ENCODE results near the gene ZNF84.

DNA sequence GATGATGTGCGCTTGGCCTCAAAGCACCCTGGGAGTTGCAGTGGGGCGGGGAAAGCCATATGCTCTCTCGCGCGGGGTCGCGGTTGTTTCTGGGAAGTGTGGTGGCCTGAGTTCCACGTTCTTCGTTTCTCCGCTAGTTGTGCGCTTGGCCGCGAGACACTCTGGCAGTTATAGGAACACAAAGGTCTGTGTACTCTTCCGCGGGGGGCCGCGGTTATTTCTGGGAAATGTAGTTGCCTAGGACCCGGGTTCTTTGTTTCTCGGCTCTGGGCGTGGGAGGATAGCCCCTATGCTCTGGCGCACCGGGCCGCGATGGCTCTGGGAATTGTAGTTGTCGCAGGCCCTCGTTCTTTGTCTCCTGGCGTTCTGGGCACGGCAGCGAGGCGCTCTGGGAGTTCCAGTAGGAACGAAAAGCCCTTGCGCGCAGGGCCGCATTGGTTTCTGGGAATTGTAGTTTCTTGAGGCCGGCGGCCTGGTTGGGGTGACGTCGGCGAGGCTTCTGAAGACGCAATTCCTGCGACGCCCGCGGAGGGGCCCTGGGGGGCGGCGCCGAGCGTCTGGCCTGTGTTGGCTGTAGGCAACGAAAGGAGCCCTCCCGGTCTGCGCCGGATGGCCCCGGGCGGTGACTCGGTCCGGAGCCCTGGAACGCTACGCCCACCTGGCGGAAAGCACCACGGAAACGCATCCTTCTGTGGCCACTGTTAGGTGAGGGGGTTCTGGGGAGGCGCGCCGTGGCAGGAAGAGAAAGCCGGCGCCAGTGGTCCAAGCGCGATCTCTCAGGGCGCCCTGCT is 43.3 kb downstream of the ZNF84 start, which contains the start of gene ZNF140:
- TF ChIP-seq, protein P1, sequence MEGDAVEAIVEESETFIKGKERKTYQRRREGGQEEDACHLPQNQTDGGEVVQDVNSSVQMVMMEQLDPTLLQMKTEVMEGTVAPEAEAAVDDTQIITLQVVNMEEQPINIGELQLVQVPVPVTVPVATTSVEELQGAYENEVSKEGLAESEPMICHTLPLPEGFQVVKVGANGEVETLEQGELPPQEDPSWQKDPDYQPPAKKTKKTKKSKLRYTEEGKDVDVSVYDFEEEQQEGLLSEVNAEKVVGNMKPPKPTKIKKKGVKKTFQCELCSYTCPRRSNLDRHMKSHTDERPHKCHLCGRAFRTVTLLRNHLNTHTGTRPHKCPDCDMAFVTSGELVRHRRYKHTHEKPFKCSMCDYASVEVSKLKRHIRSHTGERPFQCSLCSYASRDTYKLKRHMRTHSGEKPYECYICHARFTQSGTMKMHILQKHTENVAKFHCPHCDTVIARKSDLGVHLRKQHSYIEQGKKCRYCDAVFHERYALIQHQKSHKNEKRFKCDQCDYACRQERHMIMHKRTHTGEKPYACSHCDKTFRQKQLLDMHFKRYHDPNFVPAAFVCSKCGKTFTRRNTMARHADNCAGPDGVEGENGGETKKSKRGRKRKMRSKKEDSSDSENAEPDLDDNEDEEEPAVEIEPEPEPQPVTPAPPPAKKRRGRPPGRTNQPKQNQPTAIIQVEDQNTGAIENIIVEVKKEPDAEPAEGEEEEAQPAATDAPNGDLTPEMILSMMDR (conservative IDR thresholded peaks at IDR 0.05; ENCODE audit: low read length): 0 out of 2 replicates have a peak, but pooled peaks have one; percentile 35
- no peak for TF ChIP-seq EZH2phosphoT487 (IDR thresholded peaks at IDR 0.05; ENCODE audit: borderline replicate concordance, low read depth, low read length)

Data from OCI-LY7 (cell line).